HL-60 (cell line): ENCODE results near the gene INTS11.

ENCODE experiments used
- DNase-seq, 2 experiments: peaks; one replicate each; pipeline ENCODE4 v3.0.0-alpha.2; 2010 to 2020; ENCODE audit warnings: low read depth in 1 of 2, low spot score in 1 of 2
- H3K27ac ChIP-seq: fragments of 250-450 bp; sonication (Bioruptor Pico); replicated peaks from 2 replicates; pipeline ENCODE4 v1.5.1; 2020; ENCODE audit warnings: mild to moderate bottlenecking, moderate library complexity
- H3K27me3 ChIP-seq: fragments of 250-450 bp; sonication (Bioruptor Pico); 2 replicates; pipeline ENCODE4 v1.5.1; 2021; ENCODE audit warnings: mild to moderate bottlenecking, moderate library complexity; ENCODE audit not compliant: insufficient read depth, poor library complexity, severe bottlenecking
- H3K4me3 ChIP-seq: replicated peaks from 2 replicates; pipeline ENCODE4 v1.5.1; 2011; ENCODE audit warnings: mild to moderate bottlenecking, control low read depth, low read length; ENCODE audit not compliant: insufficient read depth
- CTCF ChIP-seq: IDR thresholded peaks from one replicate; pipeline ENCODE4 v1.5.1; 2011; ENCODE audit warnings: low read length, control low read depth, inconsistent platforms; ENCODE audit not compliant: insufficient read depth
- GABPA ChIP-seq: IDR thresholded peaks from 2 replicates; pipeline ENCODE4 v1.6.1; 2012; ENCODE audit warnings: low read depth
- POLR2AphosphoS5 ChIP-seq: IDR thresholded peaks from 2 replicates; pipeline ENCODE4 v1.6.1; 2012; ENCODE audit warnings: low read depth
- REST ChIP-seq: IDR thresholded peaks from 2 replicates; pipeline ENCODE4 v1.6.1; 2012; ENCODE audit warnings: low read depth; ENCODE audit not compliant: insufficient replicate concordance
- SPI1 ChIP-seq: IDR thresholded peaks from 2 replicates; pipeline ENCODE4 v1.6.1; 2012; ENCODE audit warnings: low read depth, mild to moderate bottlenecking, borderline replicate concordance

Gene INTS11

GRCh38 chr1:1273512-1274298 is 50.8 kb downstream of the INTS11 start, which contains the start of gene UBE2J2:
UBE2J2 (minus strand) TSS chr1:1273854; CDS start chr1:1267992, 5,862 bp downstream.
- peak; percentile 89 for TF ChIP-seq GABPA
- TF ChIP-seq CTCF: no peak
- TF ChIP-seq SPI1: peak; percentile 12; the same call in 1 of the 2 replicates
- TF ChIP-seq REST: no peak
- peak; percentile 29 for TF ChIP-seq POLR2AphosphoS5
- DNase-seq: peak; percentile 87 to 91
- H3K27me3 ChIP-seq: no peaks in the 10 kb centered on the region
- H3K27ac ChIP-seq: peak within 1 kb of the TSS; percentile 84
- H3K4me3 ChIP-seq: peak within 1 kb of the TSS; percentile 87

GRCh38 chr1:1273209-1273511 is 51.3 kb downstream of the INTS11 start:
- DNase-seq: no peak
- Histone ChIP-seq H3K27ac (peak overlapping the region; percentile 73), H3K4me3 (peak overlapping the region; percentile 87), H3K27me3 (no peaks in the 10 kb centered on the region)
- TF ChIP-seq GABPA: no peak
- TF ChIP-seq CTCF: no peak
- TF ChIP-seq SPI1: no peak
- TF ChIP-seq POLR2AphosphoS5: no peak; the same call in 1 of the 2 replicates
- no peak for TF ChIP-seq REST

- Histone ChIP-seq H3K27ac (peak overlapping the region; percentile 73), H3K4me3 (peak overlapping the region; percentile 87), H3K27me3 (no peaks in the 10 kb centered on the region)
- TF ChIP-seq POLR2AphosphoS5: 0 out of 2 replicates have a peak, but pooled peaks have one; percentile 23
- TF ChIP-seq SPI1: no peak
- no peak for TF ChIP-seq REST
- no peak for DNase-seq
Measured at GRCh38 chr1:1272341-1273208, 51.9 kb downstream of the INTS11 start.
